KMS-11 (cell line): ENCODE results near the gene MYEOV.

Source experiments
- H2AFZ ChIP-seq: fragments of 200-600 bp; sonication (generic); 2 replicates; pipeline ENCODE4 v1.6.1; 2016; ENCODE audit warnings: antibody characterized with exemption, mixed run types, low read depth
- H3K27ac ChIP-seq: fragments of 200-600 bp; sonication (generic); 2 replicates; pipeline ENCODE4 v1.6.1; 2016; ENCODE audit warnings: mild to moderate bottlenecking, mixed run types
- H3K27me3 ChIP-seq: fragments of 200-600 bp; sonication (generic); 2 replicates; pipeline ENCODE4 v1.6.1; 2017; ENCODE audit warnings: mild to moderate bottlenecking, low read depth, mixed run types, moderate library complexity; ENCODE audit not compliant: insufficient read depth
- H3K36me3 ChIP-seq: fragments of 200-600 bp; sonication (generic); 2 replicates; pipeline ENCODE4 v1.6.1; 2017; ENCODE audit warnings: mild to moderate bottlenecking, mixed run types; ENCODE audit not compliant: insufficient read depth
- H3K4me1 ChIP-seq: fragments of 200-600 bp; sonication (generic); 2 replicates; pipeline ENCODE4 v1.6.1; 2016; ENCODE audit warnings: mild to moderate bottlenecking, low read depth, mixed run types; ENCODE audit not compliant: poor library complexity, severe bottlenecking
- H3K4me2 ChIP-seq: fragments of 200-600 bp; sonication (generic); 2 replicates; pipeline ENCODE4 v1.7.0; 2016; ENCODE audit warnings: mild to moderate bottlenecking, mixed run types
- H3K4me3 ChIP-seq: fragments of 200-600 bp; sonication (generic); IDR thresholded peaks from 2 replicates; pipeline ENCODE4 v1.6.1; 2017; ENCODE audit warnings: low read depth, low read length, mixed read lengths; ENCODE audit not compliant: insufficient read depth
- H3K79me2 ChIP-seq: fragments of 200-600 bp; sonication (generic); 2 replicates; pipeline ENCODE4 v1.6.1; 2016; ENCODE audit warnings: low read depth, mixed run types; ENCODE audit not compliant: insufficient read depth
- H3K9ac ChIP-seq: fragments of 200-600 bp; sonication (generic); 2 replicates; pipeline ENCODE4 v1.6.1; 2016; ENCODE audit warnings: mild to moderate bottlenecking, mixed run types
- H4K20me1 ChIP-seq: fragments of 200-600 bp; sonication (generic); 2 replicates; pipeline ENCODE4 v1.6.1; 2016; ENCODE audit warnings: mild to moderate bottlenecking, mixed run types; ENCODE audit not compliant: insufficient read depth
- TF ChIP-seq, protein P1 (sequence below): fragments of 200-600 bp; sonication (generic); conservative IDR thresholded peaks from 2 replicates; pipeline ENCODE4 v1.6.1; 2017; ENCODE audit warnings: low read depth, mild to moderate bottlenecking, antibody characterized with exemption, low read length, moderate library complexity, mixed read lengths

MYEOV gene

DNA sequence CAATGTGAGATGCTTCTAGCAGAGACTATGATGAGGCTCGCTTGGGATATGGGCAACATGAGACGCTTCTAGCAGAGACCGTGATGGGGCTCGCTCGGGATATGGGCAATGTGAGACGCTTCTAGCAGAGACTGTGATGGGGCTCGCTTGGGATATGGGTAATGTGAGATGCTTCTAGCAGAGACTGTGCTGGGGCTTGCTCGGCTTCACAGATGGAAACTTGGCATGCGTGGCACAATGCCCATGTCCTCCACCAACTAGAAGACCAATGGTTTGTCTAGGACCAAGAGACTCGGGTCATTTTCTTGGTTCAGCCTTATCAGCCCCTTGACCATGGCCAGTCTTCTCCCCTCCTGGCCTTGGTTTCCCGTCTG lies 7.1 kb downstream of the MYEOV start:
- Histone ChIP-seq H3K9ac (no peak overlapping the region), H3K4me2 (no peak overlapping the region), H2AFZ (no peak overlapping the region), H3K79me2 (no peaks in the 10 kb centered on the region), H3K36me3 (no peaks in the 10 kb centered on the region), H3K4me3 (no peak overlapping the region), H4K20me1 (no peaks in the 10 kb centered on the region), H3K27ac (no peak overlapping the region), H3K27me3 (peaks cover 2% of the 10 kb centered on the region; the same call in 1 of the 2 replicates), H3K4me1 (peaks cover 24% of the 10 kb centered on the region)
- TF ChIP-seq, protein P1, sequence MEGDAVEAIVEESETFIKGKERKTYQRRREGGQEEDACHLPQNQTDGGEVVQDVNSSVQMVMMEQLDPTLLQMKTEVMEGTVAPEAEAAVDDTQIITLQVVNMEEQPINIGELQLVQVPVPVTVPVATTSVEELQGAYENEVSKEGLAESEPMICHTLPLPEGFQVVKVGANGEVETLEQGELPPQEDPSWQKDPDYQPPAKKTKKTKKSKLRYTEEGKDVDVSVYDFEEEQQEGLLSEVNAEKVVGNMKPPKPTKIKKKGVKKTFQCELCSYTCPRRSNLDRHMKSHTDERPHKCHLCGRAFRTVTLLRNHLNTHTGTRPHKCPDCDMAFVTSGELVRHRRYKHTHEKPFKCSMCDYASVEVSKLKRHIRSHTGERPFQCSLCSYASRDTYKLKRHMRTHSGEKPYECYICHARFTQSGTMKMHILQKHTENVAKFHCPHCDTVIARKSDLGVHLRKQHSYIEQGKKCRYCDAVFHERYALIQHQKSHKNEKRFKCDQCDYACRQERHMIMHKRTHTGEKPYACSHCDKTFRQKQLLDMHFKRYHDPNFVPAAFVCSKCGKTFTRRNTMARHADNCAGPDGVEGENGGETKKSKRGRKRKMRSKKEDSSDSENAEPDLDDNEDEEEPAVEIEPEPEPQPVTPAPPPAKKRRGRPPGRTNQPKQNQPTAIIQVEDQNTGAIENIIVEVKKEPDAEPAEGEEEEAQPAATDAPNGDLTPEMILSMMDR, result no peak

DNA sequence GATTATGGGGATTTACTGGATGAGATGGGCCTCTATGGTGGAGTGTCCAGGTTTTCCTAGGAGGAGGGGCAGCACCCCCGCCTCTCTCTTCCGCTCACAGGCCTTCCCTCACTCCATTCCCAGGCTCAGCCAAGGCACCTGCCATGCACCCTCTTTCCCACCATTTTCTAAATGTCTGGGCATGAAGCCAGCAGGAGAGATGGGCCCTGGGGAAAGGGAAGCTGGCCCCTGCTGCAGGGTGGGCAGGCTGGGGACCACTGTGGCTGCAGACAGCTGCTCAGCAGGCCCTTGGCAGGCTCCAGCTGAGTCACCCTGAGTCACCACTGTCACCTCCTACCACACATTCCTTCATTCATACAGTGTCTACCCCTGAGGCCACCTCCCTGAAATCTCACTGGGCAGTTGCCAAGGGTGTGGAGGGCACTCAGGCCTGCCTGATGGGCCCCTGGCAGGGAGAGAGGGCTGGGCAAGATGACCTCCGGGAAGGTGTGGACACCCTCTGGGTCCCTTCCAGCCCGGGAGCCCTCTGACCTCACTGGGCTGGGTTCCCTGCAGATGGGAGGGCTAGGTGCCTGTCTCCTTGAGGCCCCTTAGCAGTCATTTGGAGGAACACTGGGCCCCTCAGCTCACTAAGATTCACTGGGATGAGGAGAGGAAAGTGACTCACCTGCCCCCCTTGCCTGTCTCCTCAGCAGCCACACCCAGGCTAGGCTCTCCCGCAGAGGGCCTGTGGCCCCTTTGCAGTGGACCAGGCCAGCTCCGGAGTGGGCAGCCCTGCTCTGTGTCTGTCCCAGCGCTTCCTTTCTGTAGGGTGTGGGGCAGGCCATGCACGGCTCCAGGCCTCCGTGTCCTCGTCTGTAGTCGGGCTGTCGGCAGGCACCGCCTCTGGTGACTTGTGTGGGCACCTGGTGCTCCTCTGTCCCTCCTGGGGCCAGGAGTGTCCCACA lies 7.8 kb downstream of the MYEOV start:
- Histone ChIP-seq H3K79me2 (no peaks in the 10 kb centered on the region), H3K4me3 (no peak overlapping the region), H3K9ac (no peak overlapping the region), H3K36me3 (no peaks in the 10 kb centered on the region), H3K27ac (no peak overlapping the region), H3K4me2 (no peak overlapping the region), H3K27me3 (peaks cover 2% of the 10 kb centered on the region; the same call in 1 of the 2 replicates), H4K20me1 (no peaks in the 10 kb centered on the region), H3K4me1 (peaks cover 18% of the 10 kb centered on the region), H2AFZ (no peak overlapping the region)
- TF ChIP-seq, protein P1, result no peak

DNA sequence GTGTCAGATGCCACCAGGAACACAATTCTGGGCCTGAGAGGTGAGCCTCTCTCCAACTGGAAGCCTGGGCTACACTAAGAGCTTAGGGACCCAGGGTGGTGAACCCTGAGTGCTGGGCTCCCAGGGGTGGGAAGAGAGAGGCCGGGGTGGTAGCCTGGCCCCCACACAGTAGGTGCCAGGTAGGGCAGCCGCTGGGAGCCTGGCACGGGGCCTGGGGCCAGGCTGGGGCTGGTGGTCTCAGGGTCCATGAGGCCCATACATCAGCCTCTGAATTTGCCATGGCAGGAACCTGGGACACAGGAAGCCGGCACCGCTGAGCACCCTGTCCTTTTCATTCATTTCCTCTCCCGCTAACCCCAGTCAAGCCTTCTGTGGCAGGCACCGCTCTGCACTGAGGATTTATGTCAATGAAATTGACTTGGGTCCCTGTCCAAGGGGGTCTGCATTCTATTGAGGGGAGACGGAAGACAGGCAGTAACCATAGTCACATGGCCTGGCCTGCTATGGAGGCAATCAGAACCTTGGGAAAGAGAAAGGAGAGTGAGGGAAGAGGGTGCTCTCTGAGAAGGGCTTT lies 8.6 kb downstream of the MYEOV start:
- Histone ChIP-seq H4K20me1 (no peaks in the 10 kb centered on the region), H3K36me3 (no peaks in the 10 kb centered on the region), H3K27me3 (peaks cover 4% of the 10 kb centered on the region; the same call in 1 of the 2 replicates), H3K4me3 (no peak overlapping the region), H3K9ac (no peak overlapping the region), H3K79me2 (no peaks in the 10 kb centered on the region), H3K4me1 (peaks cover 13% of the 10 kb centered on the region), H3K4me2 (no peak overlapping the region), H2AFZ (no peak overlapping the region), H3K27ac (no peak overlapping the region)
- TF ChIP-seq, protein P1, result no peak

DNA sequence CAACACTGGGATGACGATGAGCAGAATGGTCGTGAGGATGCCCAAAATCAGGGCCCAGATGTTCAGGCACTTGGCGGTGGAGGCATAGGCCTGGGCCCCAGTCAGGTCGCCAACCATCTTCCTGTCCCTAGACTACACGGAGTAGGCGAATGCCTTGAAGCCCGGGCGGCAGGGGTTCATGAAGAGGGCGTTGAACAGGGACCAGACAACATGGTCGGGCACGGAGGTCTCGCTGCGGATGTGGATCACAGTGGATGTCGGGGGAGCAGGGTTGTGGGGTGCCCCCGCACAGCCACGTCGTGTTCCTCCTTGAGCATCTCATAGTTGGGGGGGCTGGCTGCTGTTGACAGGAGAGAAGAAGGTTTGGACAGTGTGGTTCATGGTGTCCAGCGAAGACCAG lies 9.5 kb downstream of the MYEOV start:
- Histone ChIP-seq H3K4me1 (peaks cover 4% of the 10 kb centered on the region), H3K9ac (no peak overlapping the region), H3K79me2 (no peaks in the 10 kb centered on the region), H3K4me2 (no peak overlapping the region), H3K27me3 (peaks cover 11% of the 10 kb centered on the region; the same call in 1 of the 2 replicates), H3K4me3 (no peak overlapping the region), H4K20me1 (no peaks in the 10 kb centered on the region), H2AFZ (no peak overlapping the region), H3K27ac (no peak overlapping the region), H3K36me3 (no peaks in the 10 kb centered on the region)
- TF ChIP-seq, protein P1, result no peak
